ENCODE results near the gene TRIM75.
"Not testable (repeated sequence)": the region's sequence is repeated elsewhere in the genome, so short reads cannot be mapped to it uniquely, and the experiment has no call there.

GRCh38 chr4:165092187-165092586 lies 38.5 kb downstream of the TRIM75 start:
- TF ChIP-seq CTCF (IDR thresholded peaks at IDR 0.05; ENCODE audit: low read depth, low read length); EZH2phosphoT487 (IDR thresholded peaks at IDR 0.05; ENCODE audit: low read depth): not testable (repeated sequence)

Measured in OCI-LY3 (cell line).